Measurements from ENCODE around the gene HDAC4.

The HDAC4 gene

DNA sequence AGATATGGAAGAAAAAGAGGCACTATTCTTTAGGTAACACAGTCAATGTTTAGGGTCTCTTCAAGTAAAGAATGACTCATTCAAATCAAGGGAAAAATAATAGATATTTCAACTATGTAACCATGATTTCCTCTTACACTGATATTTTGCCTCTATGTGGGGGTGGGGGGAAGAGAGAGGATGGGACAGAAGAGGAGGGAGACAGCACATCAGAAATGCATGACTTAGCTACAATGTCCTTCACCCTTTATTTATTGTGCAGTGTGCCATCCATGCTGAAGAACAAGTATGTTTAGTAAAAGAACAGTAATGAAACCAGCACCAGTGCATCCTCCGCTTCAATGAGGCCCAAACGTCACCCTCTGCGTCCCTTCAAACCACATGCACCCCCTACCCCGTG lies 204.8 kb downstream of the HDAC4 start:
- H3K9ac ChIP-seq (ENCODE audit: low read length), result no peak overlapping the region
- no peaks in the 10 kb centered on the region for H4K20me1 ChIP-seq (ENCODE audit: low read depth, low read length)
- H3K27me3 ChIP-seq (ENCODE audit: low read length), result no peaks in the 10 kb centered on the region
- no peak overlapping the region for H3K27ac ChIP-seq (ENCODE audit: low read depth, low read length)
- H3K9me3 ChIP-seq (ENCODE audit: insufficient read depth, low read length), result no peaks in the 10 kb centered on the region
- no peaks in the 10 kb centered on the region for H3F3A ChIP-seq (ENCODE audit: insufficient read depth)
- no peaks in the 10 kb centered on the region for H3K79me2 ChIP-seq (ENCODE audit: insufficient read depth, low read length)
- H3K36me3 ChIP-seq (ENCODE audit: low read length), result no peaks in the 10 kb centered on the region
- no peak overlapping the region for H2AFZ ChIP-seq (ENCODE audit: low read depth, low read length, severe bottlenecking)
- no peak for TF ChIP-seq EZH2phosphoT487 (conservative IDR thresholded peaks at IDR 0.05; ENCODE audit: low read length)
- TF ChIP-seq CTCF (IDR thresholded peaks at IDR 0.05; ENCODE audit: insufficient read depth, low read length, poor library complexity, severe bottlenecking), result no peak
- H3K4me3 ChIP-seq (ENCODE audit: insufficient read depth, low read length, poor library complexity, severe bottlenecking), result no peak overlapping the region
- no peaks in the 10 kb centered on the region for H3K9me2 ChIP-seq (replicated peaks; ENCODE audit: insufficient read depth, low read length)
- H3K4me2 ChIP-seq (ENCODE audit: low read depth, low read length, poor library complexity, severe bottlenecking), result no peak overlapping the region

DNA sequence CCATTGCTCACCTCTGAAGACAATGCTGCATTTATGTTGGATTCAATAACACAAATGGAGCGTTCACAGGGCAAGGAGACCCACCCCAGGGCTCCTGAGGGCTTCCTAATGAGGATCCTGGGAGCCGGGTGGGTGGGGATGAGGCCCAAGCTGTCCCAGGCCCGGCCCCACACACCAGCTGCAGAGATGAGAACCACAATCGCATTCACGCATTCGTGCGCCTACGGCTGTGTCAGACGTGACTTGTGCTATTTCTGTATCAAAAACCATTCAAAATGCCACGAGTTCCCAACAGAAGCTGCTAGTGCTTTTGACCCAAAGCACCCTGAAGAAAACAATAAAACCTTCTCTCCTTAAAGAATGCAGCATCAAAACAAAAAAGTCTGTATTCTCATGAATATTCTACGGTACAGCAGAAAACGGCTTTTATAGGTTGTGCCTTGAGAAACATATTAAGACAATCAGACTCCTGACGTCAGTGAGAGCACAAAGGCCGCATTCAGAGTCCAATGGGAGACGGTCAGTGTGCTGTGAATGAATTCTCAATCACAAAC lies 205.4 kb downstream of the HDAC4 start:
- no peak overlapping the region for H3K27ac ChIP-seq (ENCODE audit: low read depth, low read length)
- H3K4me2 ChIP-seq (ENCODE audit: low read depth, low read length, poor library complexity, severe bottlenecking), result no peak overlapping the region
- no peak overlapping the region for H2AFZ ChIP-seq (ENCODE audit: low read depth, low read length, severe bottlenecking)
- H3K36me3 ChIP-seq (ENCODE audit: low read length), result no peaks in the 10 kb centered on the region
- no peaks in the 10 kb centered on the region for H4K20me1 ChIP-seq (ENCODE audit: low read depth, low read length)
- TF ChIP-seq EZH2phosphoT487 (conservative IDR thresholded peaks at IDR 0.05; ENCODE audit: low read length), result no peak
- TF ChIP-seq CTCF (IDR thresholded peaks at IDR 0.05; ENCODE audit: insufficient read depth, low read length, poor library complexity, severe bottlenecking), result no peak
- H3F3A ChIP-seq (ENCODE audit: insufficient read depth), result no peaks in the 10 kb centered on the region
- H3K27me3 ChIP-seq (ENCODE audit: low read length), result no peaks in the 10 kb centered on the region
- H3K4me3 ChIP-seq (ENCODE audit: insufficient read depth, low read length, poor library complexity, severe bottlenecking), result no peak overlapping the region
- no peaks in the 10 kb centered on the region for H3K79me2 ChIP-seq (ENCODE audit: insufficient read depth, low read length)
- no peaks in the 10 kb centered on the region for H3K9me2 ChIP-seq (replicated peaks; ENCODE audit: insufficient read depth, low read length)
- no peaks in the 10 kb centered on the region for H3K9me3 ChIP-seq (ENCODE audit: insufficient read depth, low read length)
- H3K9ac ChIP-seq (ENCODE audit: low read length), result no peak overlapping the region

GRCh38 chr2:239194731-239195317 lies 206.0 kb downstream of the HDAC4 start:
- Histone ChIP-seq H3K9me3 (ENCODE audit: insufficient read depth, low read length) (no peaks in the 10 kb centered on the region), H3K79me2 (ENCODE audit: insufficient read depth, low read length) (no peaks in the 10 kb centered on the region), H3K4me3 (ENCODE audit: insufficient read depth, low read length, poor library complexity, severe bottlenecking) (no peak overlapping the region), H4K20me1 (ENCODE audit: low read depth, low read length) (no peaks in the 10 kb centered on the region), H3K27ac (ENCODE audit: low read depth, low read length) (no peak overlapping the region), H3K4me2 (ENCODE audit: low read depth, low read length, poor library complexity, severe bottlenecking) (no peak overlapping the region), H3K9ac (ENCODE audit: low read length) (no peak overlapping the region), H3K27me3 (ENCODE audit: low read length) (no peaks in the 10 kb centered on the region), H3F3A (ENCODE audit: insufficient read depth) (no peaks in the 10 kb centered on the region), H3K36me3 (ENCODE audit: low read length) (no peaks in the 10 kb centered on the region), H2AFZ (ENCODE audit: low read depth, low read length, severe bottlenecking) (no peak overlapping the region), H3K9me2 (replicated peaks; ENCODE audit: insufficient read depth, low read length) (no peaks in the 10 kb centered on the region)
- no peak for TF ChIP-seq CTCF (IDR thresholded peaks at IDR 0.05; ENCODE audit: insufficient read depth, low read length, poor library complexity, severe bottlenecking)
- TF ChIP-seq EZH2phosphoT487 (conservative IDR thresholded peaks at IDR 0.05; ENCODE audit: low read length), result no peak
